HG02642 (cell line): ENCODE data around the gene PLA2G4D.

Experiments used
- ATAC-seq: cut with Tn5 transposase; IDR thresholded peaks from one replicate; pipeline ENCODE4 v1.9.1; 2021; ENCODE audit warnings: mild to moderate bottlenecking; ENCODE audit not compliant: unreplicated experiment, poor library complexity

PLA2G4D gene, protein sequence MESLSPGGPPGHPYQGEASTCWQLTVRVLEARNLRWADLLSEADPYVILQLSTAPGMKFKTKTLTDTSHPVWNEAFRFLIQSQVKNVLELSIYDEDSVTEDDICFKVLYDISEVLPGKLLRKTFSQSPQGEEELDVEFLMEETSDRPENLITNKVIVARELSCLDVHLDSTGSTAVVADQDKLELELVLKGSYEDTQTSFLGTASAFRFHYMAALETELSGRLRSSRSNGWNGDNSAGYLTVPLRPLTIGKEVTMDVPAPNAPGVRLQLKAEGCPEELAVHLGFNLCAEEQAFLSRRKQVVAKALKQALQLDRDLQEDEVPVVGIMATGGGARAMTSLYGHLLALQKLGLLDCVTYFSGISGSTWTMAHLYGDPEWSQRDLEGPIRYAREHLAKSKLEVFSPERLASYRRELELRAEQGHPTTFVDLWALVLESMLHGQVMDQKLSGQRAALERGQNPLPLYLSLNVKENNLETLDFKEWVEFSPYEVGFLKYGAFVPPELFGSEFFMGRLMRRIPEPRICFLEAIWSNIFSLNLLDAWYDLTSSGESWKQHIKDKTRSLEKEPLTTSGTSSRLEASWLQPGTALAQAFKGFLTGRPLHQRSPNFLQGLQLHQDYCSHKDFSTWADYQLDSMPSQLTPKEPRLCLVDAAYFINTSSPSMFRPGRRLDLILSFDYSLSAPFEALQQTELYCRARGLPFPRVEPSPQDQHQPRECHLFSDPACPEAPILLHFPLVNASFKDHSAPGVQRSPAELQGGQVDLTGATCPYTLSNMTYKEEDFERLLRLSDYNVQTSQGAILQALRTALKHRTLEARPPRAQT

DNA sequence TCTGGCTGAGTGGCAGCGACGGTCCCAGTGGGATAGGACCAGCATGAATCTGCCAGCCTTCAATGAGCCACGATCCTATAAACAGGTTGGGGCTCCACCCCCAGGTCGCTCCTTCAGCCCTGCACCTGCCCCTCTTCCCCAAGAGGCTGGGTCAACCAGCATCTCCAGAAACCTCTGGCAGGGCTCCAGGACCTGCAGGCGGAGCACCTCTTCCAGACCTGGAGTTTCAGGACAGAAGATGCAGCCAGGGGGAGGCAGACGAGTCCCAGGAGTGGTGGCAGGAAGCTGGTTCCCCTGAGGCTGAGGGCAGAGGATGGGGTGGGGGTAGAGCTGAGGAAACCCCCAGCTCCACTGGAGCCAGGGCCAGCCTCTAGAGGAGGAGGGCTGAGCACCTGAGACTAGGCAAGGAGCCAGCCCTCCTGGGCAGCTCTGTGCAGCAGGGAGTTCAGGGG, at the start of gene PLA2G4D:
Gene PLA2G4D, minus strand, starts transcription at position 51 of the 452 bp plus-strand sequence. CDS start 103 bp downstream, outside the sequence.
- no peak for ATAC-seq

DNA sequence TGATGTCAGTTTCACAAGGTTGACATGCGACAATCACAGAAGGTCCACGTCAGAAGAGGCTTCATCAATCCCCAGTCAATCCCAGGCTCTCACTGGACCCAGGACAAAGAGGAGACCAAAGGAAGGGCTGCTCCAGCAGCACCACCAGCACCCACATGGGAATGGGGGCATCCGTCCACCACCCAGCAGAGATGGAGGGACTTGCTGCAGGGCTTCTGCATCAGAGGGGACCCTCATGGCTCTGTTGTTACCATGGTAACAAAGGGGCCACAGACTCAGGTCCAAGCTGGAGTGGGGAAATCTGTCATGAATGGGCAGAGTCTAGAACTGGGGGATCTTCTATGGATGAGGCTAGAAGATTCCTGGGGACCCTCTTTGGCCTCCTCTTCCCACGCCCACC, 49.0 kb upstream of the PLA2G4D start:
- no peak for ATAC-seq

DNA sequence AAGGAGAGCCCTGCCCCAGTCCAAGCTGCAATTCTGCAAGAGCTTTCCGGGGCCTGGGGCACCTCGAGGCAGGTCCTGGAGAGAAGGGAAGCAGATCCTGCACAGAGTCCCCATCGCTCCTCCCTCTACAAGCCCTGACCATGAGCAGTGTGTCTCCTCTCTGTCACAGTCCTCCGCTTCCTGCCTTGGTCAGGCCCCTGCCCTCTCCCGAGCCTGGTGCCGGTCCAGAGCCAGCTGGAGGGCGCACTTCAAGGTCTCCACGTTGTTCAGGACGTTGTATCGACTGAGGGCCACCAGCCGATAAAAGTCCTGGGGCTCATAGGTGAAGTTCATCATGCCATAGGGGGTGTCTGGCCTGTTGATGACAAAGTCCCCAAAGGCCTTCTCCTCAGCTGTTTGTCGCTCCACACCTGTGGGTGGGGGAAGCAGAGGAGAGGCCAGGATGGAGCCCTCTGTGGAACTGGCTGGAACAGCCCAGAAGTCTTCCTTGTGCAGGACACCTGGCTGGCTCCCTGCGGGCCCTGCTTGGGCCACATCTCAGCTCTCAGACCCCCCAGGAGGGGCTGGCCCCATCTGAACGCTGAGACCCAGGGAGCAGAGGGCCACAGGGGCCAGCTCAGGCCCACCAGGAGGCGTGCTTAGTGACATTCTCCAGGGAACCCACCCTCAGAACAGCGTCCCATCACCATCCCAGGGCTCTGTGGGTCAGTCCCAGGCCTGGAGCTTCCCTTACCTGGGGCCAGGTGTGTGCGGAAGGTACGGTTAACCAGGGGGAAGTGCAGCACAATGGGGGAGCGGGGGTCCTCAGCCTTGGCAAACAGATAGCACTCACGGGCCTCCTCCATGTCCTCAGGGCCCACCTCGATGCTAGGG, 47.7 kb upstream of the PLA2G4D start:
- no peak for ATAC-seq

DNA sequence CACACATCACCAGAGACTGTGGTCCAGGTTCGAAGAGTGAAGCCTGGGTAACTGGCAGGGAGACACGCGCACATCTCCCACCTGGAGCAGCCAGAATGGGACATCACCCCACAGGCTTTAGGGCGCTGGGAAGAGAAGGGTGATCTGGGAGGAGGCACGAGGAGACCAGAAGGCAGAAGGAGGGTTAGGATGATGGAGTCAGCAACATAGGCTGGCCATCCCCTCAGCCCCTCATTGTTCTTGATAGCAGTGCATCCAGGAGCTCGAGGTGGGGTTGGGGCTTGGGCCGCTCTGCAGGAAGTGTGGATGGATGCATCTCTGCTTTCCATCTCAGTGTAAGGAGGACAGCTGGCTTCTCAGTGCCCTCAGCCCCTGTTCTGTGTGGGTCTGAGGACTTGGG, 46.9 kb upstream of the PLA2G4D start:
- ATAC-seq, result no peak

DNA sequence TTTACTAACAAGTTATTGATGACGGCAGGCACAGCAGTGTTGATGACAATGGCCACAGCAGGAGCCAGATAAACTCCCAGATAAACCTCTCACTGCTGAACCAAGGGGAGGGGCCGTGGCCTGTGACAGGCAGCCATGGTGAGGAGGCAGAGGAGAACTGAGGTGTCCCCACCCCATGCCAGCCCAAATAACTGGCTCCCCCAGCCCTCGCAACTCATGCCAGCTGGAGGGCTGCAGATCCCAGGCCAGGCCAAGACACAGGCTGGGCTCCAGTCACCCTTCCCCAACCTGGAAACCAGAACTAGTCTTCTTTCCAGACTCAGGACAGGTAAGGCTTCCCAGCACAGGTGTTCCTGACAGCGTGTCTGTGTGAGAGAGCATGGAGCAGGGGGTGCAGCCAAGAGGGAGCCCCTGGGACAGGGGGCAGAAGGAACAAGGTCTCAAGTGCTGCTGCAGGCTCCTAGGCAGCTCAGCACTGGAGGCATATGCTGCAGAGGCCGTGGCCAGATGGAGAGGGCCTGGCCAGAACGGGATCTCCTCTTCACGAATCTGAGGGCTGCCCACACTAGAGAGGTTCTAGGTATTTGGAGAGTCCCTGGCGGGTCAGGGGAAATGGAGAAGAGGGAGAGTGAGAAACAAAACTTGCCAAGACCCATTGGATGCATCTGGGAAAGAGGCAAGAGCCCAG, 46.2 kb upstream of the PLA2G4D start:
- ATAC-seq, result no peak

DNA sequence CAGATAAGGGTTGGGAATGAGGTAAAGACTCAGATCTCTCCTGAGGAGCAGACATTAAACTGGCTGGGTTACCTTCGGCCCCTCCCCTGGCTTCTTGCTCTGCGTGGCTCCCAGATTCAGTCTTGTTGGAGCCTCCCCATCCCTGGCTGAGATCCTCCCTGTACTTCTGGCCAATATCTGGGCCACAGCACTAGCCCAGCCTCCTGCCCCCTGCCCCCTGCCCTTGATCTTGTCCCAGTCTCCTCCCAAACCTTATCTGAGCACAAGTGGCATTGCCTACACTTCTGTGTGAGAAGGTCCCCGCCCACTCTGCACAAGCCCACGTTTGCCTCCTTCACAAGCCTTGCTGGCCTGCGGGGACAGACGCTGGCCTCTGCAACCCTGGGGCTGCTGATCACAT, 45.2 kb upstream of the PLA2G4D start:
- no peak for ATAC-seq

DNA sequence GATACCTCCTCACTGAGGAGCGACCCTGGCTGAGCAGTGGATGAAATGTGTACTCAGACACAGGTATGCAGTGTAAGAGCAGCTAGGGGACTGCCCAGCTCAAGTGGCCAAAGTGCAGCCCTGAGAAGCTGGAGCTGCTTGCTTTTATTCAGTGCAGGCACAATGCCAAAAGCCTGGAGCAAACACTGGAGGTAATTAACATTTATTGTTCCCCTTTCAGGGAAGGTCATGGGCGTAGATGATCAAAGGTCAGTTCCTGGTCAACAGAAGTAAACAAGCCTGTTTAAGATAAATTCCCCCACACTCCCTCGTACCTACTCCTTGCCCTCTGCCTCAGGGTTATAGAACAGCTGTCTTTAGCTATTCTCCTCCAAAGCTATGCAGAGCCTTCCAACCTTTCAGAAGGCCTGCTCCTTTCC, 44.6 kb upstream of the PLA2G4D start:
- no peak for ATAC-seq

DNA sequence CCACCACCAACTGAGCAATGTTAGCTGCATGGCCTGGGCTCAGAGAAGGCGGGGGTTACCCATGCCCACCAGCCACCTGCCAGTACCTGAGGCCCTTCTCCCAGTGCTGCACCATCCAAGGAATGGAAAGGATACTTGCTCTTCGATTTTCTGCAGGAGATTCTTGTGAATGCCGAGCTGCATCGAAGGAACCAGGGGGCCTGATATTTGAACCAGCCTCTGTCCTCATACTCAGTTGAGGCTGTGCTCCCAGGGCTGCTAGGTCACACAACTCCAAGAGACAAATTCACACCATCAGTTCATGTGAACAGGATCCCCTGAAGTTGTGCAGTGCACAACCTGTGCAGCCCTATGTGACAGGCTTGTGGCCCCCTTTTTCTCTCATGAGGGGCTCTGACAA, 44.0 kb upstream of the PLA2G4D start:
- no peak for ATAC-seq

DNA sequence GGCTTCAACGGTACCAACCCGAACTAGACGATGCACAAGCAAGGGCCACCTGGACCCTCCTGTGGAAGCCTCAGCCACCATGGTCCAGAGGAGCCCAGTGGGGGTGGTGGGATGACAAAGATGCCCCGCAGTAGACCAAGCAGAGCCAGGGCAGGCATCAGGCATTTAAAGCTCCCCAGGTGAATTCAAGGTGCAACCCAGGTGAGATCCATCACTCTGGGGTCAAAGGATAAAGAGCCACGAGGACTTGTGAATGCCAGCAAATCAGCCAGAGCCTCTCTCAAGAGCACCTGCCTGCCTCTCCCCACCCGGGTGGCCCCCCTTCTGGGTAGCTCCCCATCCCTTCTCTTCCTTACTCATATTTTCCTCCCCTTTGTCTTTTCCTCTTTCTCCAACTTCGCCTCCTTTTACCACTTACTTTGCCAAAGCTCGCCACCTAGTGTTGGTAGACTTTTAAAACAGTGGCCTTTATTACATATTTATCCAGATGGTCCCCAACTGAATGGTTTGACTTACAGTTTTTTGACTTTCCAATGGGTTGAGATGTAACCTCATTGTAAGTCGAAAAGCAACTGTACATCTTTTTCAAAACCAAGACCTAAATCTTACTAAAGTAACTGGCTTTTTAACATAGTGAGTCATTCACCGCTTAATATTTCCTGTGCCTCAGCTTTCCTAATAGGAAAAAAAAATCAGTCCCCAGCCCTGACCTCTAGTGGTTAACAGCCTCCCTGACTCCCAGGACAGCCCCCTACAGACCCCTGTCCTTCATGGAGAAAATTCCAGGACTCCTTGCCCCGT, 43.3 kb upstream of the PLA2G4D start:
- no peak for ATAC-seq

DNA sequence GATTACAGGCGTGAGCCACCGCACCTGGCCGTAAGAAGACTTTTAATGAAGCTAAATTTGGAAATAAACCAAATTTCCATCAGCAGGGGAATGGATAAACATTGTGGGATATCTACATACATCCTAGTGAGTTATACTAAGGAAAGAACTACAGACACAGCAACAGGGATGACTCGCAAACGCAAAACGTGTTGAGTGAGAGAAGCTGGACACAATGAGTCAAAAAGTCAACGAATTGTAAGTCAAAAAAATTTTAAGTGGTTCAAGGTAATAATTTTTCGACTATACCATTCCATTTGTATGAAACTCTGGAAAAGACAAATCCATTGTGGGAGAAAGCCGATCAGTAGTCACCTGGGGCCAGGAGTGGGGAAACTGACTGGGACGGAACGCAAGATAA, 42.2 kb upstream of the PLA2G4D start:
- ATAC-seq, result no peak

DNA sequence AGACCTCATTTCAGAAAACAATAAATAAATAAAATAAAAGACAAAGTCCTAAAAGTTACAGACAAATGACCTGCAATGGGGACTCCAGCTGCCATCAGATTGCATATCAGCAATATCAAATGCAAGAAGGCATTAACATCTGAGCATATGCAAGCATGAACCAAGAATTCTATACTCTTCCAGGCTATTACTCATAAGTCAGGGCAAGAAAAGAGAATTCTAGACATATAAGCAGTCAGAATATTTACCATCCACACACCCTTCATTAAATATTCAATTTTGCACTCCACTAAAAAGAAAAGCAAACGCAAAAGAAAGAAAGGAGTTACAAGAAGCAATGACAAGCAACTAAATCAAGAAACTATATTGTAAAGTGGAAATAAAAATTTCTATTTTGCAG, 41.0 kb upstream of the PLA2G4D start:
- no peak for ATAC-seq

DNA sequence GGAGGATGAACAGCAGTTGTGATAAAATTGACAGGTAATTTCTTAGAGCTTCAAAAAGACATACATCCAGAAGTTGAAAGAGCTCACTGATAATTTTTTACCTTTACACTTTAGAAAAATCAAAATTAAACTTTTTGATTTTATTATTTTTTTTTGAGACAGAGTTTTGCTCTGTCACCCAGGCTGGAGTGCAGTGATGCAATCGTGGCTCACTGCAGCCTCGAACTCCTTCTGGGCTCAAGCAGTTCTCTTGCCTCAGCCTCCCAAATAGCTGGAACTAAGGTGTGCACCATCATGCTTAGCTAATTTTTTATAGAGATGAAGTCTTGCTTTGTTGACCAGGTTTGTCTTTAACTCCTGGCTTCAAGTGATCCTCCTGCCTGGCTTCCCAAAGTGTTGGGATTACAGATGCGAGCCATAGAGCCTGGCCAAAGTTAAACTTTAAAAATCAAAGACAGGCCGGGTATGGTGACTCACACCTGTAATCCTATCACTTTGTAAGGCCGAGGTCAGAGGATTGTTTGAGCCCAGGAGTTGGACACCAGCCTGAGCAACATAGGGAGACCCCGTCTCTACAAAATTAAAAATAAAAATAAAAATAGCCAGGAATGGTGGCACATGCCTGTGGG, 40.4 kb upstream of the PLA2G4D start:
- ATAC-seq, result no peak

DNA sequence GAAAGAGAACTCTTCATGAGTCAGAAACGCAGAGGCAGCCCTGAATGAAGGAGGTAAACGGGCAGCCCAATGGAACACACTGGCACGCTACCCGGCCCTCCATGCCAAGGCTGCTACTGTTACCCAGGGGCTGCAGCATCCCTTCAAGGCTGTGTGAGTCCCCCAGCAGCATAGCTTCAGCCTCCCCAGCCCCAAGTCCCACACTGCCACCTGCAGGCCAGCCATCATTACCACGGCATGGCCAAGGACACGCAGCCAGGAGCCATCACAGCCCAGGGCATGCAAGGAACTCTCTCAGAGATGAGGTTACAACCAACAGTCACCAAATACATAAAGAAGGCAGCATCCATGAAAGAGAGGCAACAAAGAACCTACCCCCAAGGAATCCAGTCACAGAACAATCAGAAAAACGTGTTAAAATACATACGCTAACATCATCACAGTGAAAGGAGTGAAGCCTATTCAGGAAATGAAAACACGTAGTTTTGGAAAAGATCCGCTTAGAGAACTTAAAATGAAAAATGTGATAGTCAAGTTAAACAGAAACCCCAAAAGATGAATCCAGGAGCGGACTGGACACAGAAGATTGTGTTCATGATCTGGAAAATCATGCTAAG, 39.6 kb upstream of the PLA2G4D start:
- ATAC-seq, result no peak

DNA sequence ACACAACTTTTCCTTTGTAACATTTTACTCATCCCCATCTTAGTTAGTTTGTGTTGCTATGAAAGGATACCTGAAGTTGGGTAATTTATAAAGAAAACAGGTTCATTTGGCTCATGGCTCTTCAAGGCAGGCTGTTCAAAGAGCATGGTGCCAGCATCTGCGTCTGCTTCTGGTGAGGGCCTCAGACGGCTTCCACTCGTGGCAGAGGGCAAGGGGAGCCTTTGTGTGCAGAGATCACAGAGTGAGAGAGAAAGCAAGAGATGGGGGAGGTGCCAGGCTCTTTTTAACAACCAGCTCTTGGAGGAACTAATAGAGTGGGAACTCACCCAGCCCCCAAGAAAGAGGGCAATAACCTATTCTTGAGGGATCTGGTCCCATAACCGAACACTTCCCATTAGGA, 39.0 kb upstream of the PLA2G4D start:
- ATAC-seq, result no peak

DNA sequence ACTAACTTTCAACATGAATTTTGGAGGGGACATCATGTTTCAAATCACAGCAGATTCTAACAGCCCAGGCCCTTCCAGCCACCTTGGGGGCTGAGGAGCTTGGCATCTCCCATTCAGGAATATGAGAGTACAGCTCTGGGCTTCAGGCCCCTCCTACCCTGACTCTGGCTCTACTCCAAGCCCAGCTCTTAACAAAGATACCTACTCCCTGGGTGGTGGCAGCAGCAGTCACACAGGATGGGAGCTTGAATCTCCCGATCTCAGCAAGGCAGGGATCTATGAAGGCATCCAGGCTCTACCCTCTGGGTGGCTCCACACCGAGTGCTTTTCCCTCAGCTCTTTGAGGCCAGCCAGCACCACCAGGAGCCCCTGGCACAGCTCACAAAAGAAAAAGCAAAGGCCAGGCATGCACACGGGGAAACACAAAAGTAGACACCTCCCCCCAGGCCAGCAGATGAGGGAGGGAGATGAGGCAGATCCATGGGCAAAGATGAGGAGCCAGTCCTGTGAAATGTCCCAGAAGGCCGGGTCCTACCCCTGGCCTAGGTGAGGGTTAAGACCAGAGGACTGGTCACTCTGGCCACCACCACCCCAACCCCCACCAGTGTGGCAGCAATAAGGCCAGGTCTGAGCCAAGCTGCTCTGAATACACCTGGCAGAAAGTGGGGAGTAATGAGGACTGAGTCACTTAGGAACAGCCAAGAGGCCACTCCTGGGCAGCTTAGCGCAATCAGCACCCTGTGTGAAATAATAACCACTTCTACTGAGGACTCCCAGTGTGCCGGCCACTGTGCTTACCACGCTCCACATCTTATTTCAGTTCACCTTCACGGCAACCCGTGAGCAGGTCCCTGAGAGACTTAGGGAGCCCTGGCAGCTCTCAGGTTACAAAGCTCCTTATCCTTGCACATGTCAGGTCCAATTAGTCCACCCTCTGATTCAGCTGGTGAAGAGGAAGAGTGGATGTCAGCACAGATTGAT, 37.8 kb upstream of the PLA2G4D start:
- no peak for ATAC-seq

DNA sequence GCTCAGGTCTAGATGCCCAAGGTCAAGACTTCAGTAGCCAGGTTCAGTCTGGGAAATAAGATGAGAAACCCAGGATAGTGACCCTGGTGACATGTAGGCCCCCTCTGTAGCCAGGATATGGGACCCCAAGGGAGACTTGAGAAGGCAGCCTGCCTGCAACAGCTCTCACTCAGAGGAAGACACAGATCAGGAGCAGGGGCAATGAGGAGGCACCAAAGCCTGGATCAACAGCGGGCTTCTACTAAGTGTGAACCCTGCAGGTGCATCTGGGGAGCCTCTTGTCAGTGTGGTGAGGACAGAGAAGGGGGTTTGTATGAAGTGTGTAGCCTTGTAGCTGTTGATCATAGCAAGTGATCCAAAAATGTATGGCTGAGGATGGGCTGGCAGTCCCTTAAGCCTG, 36.6 kb upstream of the PLA2G4D start:
- ATAC-seq, result no peak
